OCI-LY7 (cell line): ENCODE data around the gene MAMLD1. TPM values are rescaled to one million over a fixed set of nuclear protein-coding genes. Genes with fewer than 3 reads are reported as not detected.

Source experiments
- BruUV-seq: library from RNA; stranded (reverse); fragments of 400-500 nt; replicated peaks from 2 replicates; lab custom pipeline; 2021; lab: Mats Ljungman, UMichigan
- CTCF ChIA-PET: fragments of 300-600 bp; sonication (Branson Sonifier 250); formaldehyde crosslinking; loops from one replicate; lab custom pipeline; 2022; ENCODE audit warnings: antibody characterized with exemption; ENCODE audit not compliant: unreplicated experiment; lab: Charles Lee
- POLR2A ChIA-PET: fragments of 300-600 bp; sonication (Branson Sonifier 250); formaldehyde crosslinking; loops from one replicate; lab custom pipeline; 2022; ENCODE audit warnings: antibody characterized with exemption; lab: Charles Lee
- DNase-seq: peaks from one replicate; pipeline ENCODE4 v3.0.0-alpha.2; 2015; ENCODE audit warnings: low spot score
- H2AFZ ChIP-seq: fragments of 200-600 bp; sonication (generic), shearing (Covaris generic); 2 replicates; pipeline ENCODE4 v1.6.1; 2014; ENCODE audit warnings: mild to moderate bottlenecking, antibody characterized with exemption, low read length, moderate library complexity
- H3K27ac ChIP-seq: fragments of 200-600 bp; sonication (generic); 2 replicates; pipeline ENCODE4 v1.5.1; 2014; ENCODE audit warnings: mixed run types, low read depth, mild to moderate bottlenecking, moderate library complexity, low read length, inconsistent platforms; ENCODE audit not compliant: poor library complexity, severe bottlenecking
- H3K36me3 ChIP-seq: fragments of 200-600 bp; sonication (generic); 2 replicates; pipeline ENCODE4 v1.6.1; 2014; ENCODE audit warnings: mild to moderate bottlenecking, antibody characterized with exemption, low read length, moderate library complexity, mixed read lengths; ENCODE audit not compliant: insufficient read depth
- H3K4me1 ChIP-seq: fragments of 200-600 bp; sonication (generic); 2 replicates; pipeline ENCODE4 v1.5.1; 2014; ENCODE audit warnings: mild to moderate bottlenecking, low read length; ENCODE audit not compliant: insufficient read depth, poor library complexity, severe bottlenecking
- H3K4me2 ChIP-seq: fragments of 200-600 bp; sonication (generic); 2 replicates; pipeline ENCODE4 v1.6.1; 2014; ENCODE audit warnings: mild to moderate bottlenecking, low read length
- H3K4me3 ChIP-seq: fragments of 200-600 bp; sonication (generic); 2 replicates; pipeline ENCODE4 v1.5.1; 2014; ENCODE audit warnings: mild to moderate bottlenecking, low read depth, low read length; ENCODE audit not compliant: poor library complexity, severe bottlenecking
- H3K79me2 ChIP-seq: fragments of 200-600 bp; sonication (generic); 2 replicates; pipeline ENCODE4 v1.6.1; 2016; ENCODE audit warnings: low read depth, mild to moderate bottlenecking, low read length, moderate library complexity, mixed read lengths; ENCODE audit not compliant: insufficient read depth
- H3K9me2 ChIP-seq: fragments of 200-600 bp; sonication (generic); 2 replicates; pipeline ENCODE4 v1.6.1; 2016; ENCODE audit warnings: mild to moderate bottlenecking, low read length, mixed read lengths; ENCODE audit not compliant: insufficient read depth
- H3K9me3 ChIP-seq: fragments of 200-600 bp; sonication (generic); 2 replicates; pipeline ENCODE4 v1.6.1; 2014; ENCODE audit warnings: mild to moderate bottlenecking, mixed run types, low read length, mixed read lengths
- H4K20me1 ChIP-seq: fragments of 200-600 bp; sonication (generic); 2 replicates; pipeline ENCODE4 v1.6.1; 2014; ENCODE audit warnings: mild to moderate bottlenecking, antibody characterized with exemption, low read length, moderate library complexity, mixed read lengths; ENCODE audit not compliant: insufficient read depth
- CTCF ChIP-seq: fragments of 200-600 bp; sonication (generic); conservative IDR thresholded peaks from 2 replicates; pipeline ENCODE4 v1.5.1; 2014; ENCODE audit warnings: mild to moderate bottlenecking, antibody characterized with exemption, low read length, moderate library complexity, mixed read lengths
- EZH2phosphoT487 ChIP-seq: fragments of 200-600 bp; sonication (generic); IDR thresholded peaks from 2 replicates; pipeline ENCODE4 v1.6.1; 2018; ENCODE audit warnings: low read depth, borderline replicate concordance, mild to moderate bottlenecking, mixed run types, antibody characterized with exemption, low read length, moderate library complexity, mixed read lengths
- intact Hi-C: fragments of 100-400 bp; cut with micrococcal nuclease; formaldehyde crosslinking; loops from one replicate; pipeline ENCODE4 v1.10.0; 2022; ENCODE audit not compliant: unreplicated experiment
- total RNA-seq, 2 experiments: library from RNA; depleted of rRNA in 1 of 2; stranded (reverse); fragments of >200 nt in 1 of 2; shearing (Covaris generic) in 1 of 2; gene quantifications; 2 replicates each; pipeline ENCODE4 v1.2.3, GENCODE V29; 2014 to 2022

Gene MAMLD1
- total RNA-seq, 2 experiments from 2014 or later = not detected

- Histone ChIP-seq H3K27ac (no peak overlapping the region), H3K79me2 (no peaks in the 10 kb centered on the region), H3K4me3 (no peak overlapping the region), H4K20me1 (no peaks in the 10 kb centered on the region), H2AFZ (no peak overlapping the region), H3K4me1 (no peaks in the 10 kb centered on the region), H3K9me2 (no peaks in the 10 kb centered on the region), H3K4me2 (no peak overlapping the region), H3K9me3 (no peaks in the 10 kb centered on the region), H3K36me3 (no peaks in the 10 kb centered on the region)
- ChIA-PET POLR2A (no interaction called here), CTCF (no interaction called here)
- no peak for DNase-seq
- TF ChIP-seq EZH2phosphoT487 (no peak), CTCF (no peak)
- no TSS peak for BruUV-seq
- intact Hi-C loops = no loop called here
These were observed 88.8 kb downstream of the MAMLD1 start for GRCh38 chrX:150451953-150452352.

- H3K9me2 ChIP-seq = no peaks in the 10 kb centered on the region
- no peak overlapping the region for H3K27ac ChIP-seq
- H3K4me2 ChIP-seq = no peak overlapping the region
- DNase-seq = no peak
- no peaks in the 10 kb centered on the region for H3K79me2 ChIP-seq
- BruUV-seq = no TSS peak
- ChIA-PET POLR2A (no interaction called here), CTCF (no interaction called here)
- intact Hi-C loops = no loop called here
- no peaks in the 10 kb centered on the region for H4K20me1 ChIP-seq
- no peak overlapping the region for H3K4me3 ChIP-seq
- no peaks in the 10 kb centered on the region for H3K36me3 ChIP-seq
- H3K9me3 ChIP-seq = no peaks in the 10 kb centered on the region
- H2AFZ ChIP-seq = no peak overlapping the region
- TF ChIP-seq EZH2phosphoT487 (no peak), CTCF (no peak)
- no peaks in the 10 kb centered on the region for H3K4me1 ChIP-seq
These were observed 91.0 kb downstream of the MAMLD1 start for GRCh38 chrX:150454083-150454482.

GRCh38 chrX:150454508-150455214 is 91.5 kb downstream of the MAMLD1 start:
- DNase-seq = no peak
- no peak overlapping the region for H3K4me3 ChIP-seq
- no peak overlapping the region for H3K4me2 ChIP-seq

More at GRCh38 chrX:150454508-150455214, 91.5 kb downstream of the MAMLD1 start:
- no peaks in the 10 kb centered on the region for H3K36me3 ChIP-seq
- no peaks in the 10 kb centered on the region for H3K4me1 ChIP-seq
- H3K9me3 ChIP-seq = no peaks in the 10 kb centered on the region
- no TSS peak for BruUV-seq
- no peaks in the 10 kb centered on the region for H3K79me2 ChIP-seq
- ChIA-PET POLR2A (no interaction called here), CTCF (no interaction called here)
- intact Hi-C loops = no loop called here
- H3K27ac ChIP-seq = no peak overlapping the region
- H2AFZ ChIP-seq = no peak overlapping the region
- H4K20me1 ChIP-seq = no peaks in the 10 kb centered on the region
- H3K9me2 ChIP-seq = no peaks in the 10 kb centered on the region
- TF ChIP-seq EZH2phosphoT487 (no peak), CTCF (no peak)
